CD4-positive, alpha-beta T cell treated with Interferon gamma for 1 hour (primary cell): ENCODE results near the gene SYTL3.

Source experiments
- DNase-seq: peaks from one replicate; pipeline ENCODE4 v3.0.0-alpha.2; 2020

The SYTL3 gene

GRCh38 chr6:158737082-158737709 is 87.3 kb downstream of the SYTL3 start:
- DNase-seq = no peak

DNA sequence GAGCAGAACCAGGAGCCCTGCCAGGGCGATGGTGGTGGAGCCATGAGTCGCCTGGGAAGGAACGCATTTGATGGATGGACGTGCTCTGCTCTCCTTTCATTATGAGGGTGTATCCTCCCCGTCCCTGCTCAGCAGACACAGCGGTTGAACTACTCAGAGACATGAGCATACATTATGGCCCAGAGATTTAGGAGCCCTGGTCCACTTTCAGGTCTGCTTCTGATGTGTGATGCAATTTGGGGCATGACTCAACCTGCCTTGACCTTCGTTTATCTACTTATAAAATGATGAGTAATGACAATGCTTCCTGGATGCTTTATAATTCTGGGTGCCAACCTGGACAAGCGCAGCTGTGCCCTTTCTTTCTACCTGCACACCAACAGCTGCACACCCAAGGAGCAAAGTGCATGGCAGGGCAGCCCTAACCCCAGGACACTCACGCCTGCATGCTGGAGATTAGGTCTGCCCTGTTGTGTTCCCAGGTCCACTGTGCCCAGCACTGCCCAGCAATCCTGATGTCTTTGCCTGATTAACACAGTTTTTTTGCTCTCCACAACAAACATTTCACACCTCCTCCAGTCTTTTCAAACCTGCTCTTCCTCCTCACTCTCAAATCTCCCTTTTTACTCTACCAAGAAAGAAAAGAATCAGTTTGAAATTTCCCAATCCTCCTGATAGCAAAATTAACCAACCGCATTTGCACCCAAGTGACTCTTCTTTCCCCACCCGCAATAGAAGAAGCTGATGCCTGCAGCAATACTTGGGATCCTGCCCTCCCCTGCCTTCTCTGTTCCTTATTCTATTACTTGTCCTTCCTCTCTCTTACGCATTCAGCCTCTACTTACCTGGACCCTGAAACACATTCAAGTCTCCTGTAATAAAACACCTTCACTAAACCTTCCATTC is 88.1 kb downstream of the SYTL3 start:
- DNase-seq = no peak

DNA sequence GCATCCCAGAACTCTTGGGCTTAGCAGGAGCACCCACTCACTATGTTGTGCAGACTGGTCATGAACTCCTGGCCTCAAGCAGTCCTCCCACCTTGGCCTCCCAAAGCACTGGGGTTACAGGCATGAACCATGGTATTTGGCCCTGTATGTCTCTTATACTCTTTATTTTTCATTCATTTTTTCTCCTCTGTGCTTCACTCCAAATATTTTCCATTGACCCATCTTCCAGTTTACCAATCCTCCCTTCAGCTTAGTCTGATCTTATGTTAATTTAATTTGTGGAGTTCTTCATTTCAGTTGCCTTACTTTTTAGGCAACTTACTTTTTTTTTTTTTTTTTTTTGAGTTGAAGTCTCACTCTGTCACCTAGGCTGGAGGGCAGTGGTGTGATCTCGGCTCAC is 89.8 kb downstream of the SYTL3 start:
- no peak for DNase-seq

DNA sequence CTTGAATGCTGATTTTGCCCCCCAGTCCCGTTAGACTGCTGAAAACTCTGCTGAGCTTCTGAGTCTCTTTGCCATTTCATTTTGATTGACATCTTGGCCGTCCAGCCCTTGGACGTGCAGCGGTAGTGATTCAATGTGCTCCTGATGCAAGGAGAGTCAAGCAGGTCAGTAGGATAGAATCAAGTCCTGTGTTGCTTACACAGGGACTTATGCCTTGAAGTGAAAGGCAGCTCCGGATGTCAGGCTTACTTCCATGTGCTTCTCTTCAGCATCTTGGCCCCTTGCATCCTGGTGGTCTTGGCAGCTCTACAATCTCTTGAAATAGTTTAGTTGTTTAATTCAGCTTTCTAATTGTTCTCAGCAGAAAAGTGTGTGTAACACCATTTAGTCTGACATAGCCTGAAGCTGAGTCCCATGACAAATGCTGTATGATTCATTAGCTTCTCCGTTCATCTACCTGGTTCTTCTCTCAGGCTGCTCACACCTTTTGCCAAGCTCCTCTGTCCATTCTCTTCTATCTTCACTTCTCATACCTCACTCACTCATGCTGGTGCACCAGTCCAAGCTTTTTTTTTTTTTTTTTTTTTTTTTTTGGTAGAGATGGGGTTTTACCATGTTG is 93.3 kb downstream of the SYTL3 start:
- DNase-seq = no peak

- DNase-seq = no peak
Observed at GRCh38 chr6:158744986-158745430, 95.2 kb downstream of the SYTL3 start.

- no peak for DNase-seq
Observed at GRCh38 chr6:158751224-158751623, 101.4 kb downstream of the SYTL3 start.

GRCh38 chr6:158751921-158752320 is 102.1 kb downstream of the SYTL3 start:
- no peak for DNase-seq

- no peak for DNase-seq
Observed at GRCh38 chr6:158752613-158753012, 102.8 kb downstream of the SYTL3 start.

GRCh38 chr6:158753811-158754210 is 104.0 kb downstream of the SYTL3 start:
- DNase-seq = no peak

- no peak for DNase-seq
Observed at GRCh38 chr6:158754738-158755137, 104.9 kb downstream of the SYTL3 start.

DNA sequence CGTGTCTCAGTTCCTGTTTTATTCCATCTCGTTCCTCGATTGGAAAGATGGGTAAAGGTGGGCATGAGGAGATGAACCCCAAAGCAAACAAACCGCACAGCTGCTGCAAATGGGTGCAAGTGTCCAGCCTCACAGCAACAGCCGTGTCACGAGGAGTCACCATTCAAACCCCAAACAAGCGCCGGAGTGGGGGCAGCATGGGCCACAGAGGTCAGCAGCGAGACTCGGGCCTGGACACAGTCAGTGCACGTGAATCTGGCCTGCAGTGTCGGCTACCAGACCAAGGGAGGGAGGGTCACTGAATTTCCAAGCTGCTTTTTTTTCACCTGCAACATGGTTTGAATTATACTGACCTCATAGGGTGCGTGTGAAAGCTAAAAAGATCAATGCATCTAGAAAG is 105.8 kb downstream of the SYTL3 start:
- no peak for DNase-seq

DNA sequence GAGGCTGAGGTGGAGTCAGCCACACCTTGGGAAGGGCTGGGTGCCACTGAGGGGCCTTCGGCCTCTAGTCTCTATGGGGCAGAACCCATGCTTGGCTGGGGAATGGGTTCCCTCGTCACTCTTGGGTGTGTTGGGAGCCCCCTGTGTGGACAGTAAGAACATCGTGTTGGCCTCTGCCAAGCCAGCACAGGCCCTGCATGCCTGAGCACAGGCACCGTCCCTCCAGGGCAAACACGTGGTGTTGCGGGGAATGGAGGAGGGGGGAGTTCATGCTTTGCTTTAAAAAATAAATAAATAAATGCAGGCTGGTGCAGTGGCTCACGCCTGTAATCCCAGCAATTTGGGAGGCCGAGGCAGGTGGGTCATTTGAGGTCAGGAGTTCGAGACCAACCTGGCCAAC is 106.3 kb downstream of the SYTL3 start:
- DNase-seq = no peak

- no peak for DNase-seq
Observed at GRCh38 chr6:158756977-158757752, 107.3 kb downstream of the SYTL3 start.

- DNase-seq = no peak
Observed at GRCh38 chr6:158757753-158758090, 107.9 kb downstream of the SYTL3 start.

DNA sequence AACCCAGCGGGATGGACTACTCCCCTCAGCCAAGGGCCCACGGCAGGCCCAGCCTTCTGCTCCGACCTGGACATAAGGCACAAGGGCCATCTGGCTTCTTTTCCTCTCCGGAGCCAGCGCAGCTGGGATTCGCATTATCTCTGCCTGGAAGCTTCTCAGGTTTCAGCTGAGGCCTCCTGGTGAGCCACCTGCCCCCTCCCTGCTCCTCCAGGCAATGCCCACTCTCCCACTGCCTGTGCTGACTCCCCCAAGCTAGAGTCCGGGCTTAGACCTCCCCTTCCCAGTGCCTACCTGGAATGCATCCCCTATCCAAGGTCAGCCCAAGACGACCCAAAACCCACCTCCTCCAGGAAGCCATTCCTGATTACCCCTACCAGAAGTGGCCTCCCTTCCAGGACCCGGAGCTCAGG is 108.6 kb downstream of the SYTL3 start:
- no peak for DNase-seq

DNA sequence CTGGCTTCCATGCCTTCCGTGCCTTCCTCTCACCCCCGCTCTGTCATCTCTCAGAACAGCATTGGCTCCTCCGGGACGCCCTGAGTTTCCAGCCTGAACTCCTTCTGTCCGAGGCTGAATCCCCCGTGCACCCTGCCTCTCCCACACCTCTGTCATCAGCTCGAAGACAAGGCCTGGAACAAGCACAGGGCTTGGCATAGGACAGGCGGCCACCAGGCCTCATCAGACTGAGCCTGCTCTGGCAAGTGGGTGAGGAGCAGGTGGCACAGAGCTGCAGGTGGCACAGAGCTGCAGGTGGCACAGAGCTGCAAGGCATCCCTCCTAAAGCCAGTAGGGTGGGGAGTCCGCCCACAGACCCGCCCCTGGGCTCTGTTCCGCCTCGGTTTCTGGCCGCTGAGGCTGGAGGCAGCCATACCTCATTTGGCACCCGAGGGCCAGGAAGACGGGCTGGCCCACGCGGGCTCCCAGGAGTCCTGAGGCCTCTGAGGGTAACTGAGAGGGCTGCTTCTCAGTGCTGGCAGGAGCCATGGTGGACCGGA is 109.2 kb downstream of the SYTL3 start:
- DNase-seq = no peak

GRCh38 chr6:158759966-158760617 is 110.2 kb downstream of the SYTL3 start:
- DNase-seq = no peak

DNA sequence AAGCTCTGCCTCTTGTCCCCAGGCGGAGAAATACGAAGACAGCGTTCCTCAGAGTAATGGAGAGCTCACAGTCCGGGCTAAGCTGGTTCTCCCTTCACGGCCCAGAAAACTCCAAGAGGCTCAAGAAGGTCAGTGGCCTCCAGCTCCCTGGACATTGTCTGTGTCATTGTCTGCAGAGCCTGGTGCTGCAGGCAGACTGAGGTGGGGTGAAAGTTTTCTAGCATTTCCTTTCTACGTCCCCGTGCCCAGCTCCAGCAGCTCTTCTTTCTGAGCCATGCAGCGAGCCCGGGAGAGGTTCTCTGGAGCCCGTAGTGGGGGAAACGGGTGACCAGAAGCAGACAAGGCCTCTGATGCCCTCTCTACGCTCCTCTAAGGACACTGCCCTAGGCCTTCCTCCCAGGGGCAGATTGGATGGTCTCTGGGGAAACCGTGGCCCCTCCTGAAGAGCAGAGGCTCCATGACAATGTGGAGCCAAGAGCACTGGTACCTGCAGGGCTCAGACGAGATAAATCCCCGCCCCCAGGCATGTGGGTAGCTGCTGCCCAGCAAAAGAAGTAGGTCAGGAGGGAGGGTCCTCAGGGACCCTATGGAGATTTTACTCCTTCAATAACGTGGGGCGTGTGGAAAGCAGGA is 110.9 kb downstream of the SYTL3 start:
- no peak for DNase-seq

DNA sequence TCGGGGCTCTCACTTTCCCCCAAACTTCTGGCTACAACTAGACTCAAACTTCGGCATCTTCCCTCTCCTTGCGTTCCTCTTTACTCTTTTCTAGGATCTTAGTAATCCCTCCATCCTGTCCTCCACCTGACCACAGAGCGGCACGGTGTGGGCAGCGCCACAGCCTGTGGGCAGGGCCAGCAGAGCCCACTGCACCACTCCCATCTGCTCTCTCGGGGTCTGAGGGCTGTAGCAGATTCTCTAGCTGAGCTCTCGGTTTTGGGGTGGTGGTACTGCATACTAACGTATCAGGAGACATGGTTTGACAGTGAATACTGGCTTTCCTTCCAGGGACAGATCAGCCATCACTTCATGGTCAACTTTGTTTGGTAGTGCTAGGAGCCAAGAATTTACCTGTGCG is 111.9 kb downstream of the SYTL3 start:
- DNase-seq = no peak

DNA sequence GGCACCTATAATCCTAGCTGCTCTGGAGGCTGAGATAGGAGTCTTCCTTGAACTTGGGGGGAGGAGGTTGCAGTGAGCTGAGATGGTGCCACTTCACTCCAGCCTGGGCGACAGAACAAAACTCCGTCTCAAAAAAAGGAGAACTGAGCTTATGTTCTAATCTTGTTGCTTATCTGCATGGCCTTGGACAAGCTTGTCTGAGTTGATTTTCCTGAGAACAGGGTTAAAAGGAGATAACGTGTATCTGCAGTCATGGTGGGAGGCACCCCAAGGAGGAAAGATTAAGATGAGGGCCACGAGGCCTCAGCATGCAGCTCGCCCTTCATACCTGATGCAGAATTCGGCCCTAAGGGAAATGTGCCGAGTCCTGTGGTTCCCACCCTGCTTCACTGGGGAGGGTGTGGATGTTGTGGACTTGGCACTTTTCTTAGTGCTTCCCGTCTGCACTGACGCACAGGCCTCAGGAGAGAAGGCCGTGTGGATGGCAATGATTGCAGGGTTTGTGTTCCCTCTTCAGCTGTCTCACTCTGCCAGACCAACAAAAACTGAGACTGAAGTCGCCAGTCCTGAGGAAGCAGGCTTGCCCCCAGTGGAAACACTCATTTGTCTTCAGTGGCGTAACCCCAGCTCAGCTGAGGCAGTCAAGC is 113.1 kb downstream of the SYTL3 start:
- DNase-seq = no peak

DNA sequence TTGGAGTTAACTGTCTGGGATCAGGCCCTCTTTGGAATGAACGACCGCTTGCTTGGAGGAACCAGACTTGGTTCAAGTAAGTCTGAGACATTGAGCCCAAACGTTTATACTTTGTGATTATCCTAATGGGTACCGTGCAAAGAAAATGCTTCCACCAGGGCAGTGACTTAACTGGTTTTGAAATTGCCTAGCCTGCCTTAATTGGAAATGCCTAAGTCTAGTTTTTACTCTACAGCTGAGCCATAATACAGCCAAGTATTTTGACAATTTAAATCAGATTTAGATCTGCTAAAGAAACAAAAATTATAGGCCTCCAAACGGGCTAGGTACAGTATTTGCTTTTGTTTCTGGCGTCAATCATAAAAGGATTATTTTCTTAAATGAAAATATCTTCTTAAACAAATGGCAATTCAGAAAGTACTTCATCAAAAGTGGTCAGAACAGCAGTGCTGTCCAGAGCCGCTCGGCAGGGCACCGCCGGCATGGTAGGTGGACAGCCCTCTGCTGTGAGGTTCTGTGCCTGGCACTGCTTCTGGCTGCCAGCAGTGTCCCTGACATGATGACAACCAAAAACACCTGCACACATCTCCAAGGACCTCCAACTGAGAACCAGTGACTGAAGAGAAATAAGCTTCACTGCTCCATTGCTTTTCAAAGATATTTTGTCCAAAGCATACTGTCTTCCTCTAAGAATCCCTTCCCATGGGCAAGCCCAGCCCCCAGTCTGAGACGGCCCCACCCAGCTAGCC is 113.8 kb downstream of the SYTL3 start:
- no peak for DNase-seq
